Endometrial microvascular endothelial cells (primary cell): Measurements from ENCODE around the gene SLC35B2. TPM values are rescaled to one million over a fixed set of nuclear protein-coding genes. Genes with fewer than 3 reads are reported as not detected.

Source experiments
- in situ Hi-C: cut with HindIII; loops from 2 replicates; pipeline ENCODE4 v1.10.0; 2017; ENCODE audit warnings: low sequenced_read_pairs, low pct_unique_long_range_greater_than_20kb; ENCODE audit errors: inconsistent ontology term
- total RNA-seq: library from RNA; depleted of rRNA; stranded (reverse); fragments of >200 nt; gene quantifications from one replicate; pipeline ENCODE4 v1.2.3, GENCODE V29; 2015; ENCODE audit errors: inconsistent ontology term

SLC35B2 gene
- total RNA-seq, 1 donor from 2014 or later, result 56.8 TPM

DNA sequence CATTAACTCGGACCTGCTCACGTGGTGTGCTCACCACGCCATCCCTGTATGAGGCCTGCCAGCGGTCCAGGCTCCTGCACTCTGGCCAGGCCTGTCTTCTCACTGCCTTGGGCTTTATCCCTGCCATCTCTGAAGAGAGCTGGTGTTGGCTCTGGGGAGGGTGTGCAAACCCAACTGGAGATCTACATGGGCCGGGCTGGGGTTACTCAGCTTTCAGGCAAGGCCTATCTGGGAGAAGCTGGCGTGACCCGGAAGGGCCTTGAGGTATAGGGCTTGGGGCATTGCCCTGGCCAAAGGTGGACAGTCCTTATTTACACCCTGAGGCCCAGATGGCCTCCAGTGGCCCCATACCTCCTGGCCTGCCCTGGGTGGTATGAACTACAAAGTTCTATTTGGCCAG is 28.9 kb downstream of the SLC35B2 start:
- in situ Hi-C loops, result no loop called here

DNA sequence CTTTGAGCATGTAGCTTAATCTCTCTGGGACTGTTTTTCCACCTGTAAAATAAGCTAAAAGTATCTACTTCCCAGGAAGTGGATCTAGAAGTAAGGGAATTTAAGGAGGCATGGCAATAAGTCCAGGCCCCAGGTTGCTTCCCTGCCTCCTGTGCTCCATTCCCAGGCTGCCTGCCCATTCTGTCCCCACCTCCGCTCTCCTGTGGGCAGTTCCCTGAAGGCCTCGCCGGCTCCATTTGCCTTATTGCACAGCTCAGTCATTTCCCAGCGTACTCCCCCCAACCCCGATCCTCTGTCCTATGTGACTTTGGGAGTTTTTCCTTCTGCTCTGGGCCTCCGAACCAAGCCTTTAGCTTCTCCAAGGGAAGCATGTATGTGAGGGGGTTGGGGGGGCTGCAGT is 29.3 kb downstream of the SLC35B2 start:
- in situ Hi-C loops, result no loop called here

DNA sequence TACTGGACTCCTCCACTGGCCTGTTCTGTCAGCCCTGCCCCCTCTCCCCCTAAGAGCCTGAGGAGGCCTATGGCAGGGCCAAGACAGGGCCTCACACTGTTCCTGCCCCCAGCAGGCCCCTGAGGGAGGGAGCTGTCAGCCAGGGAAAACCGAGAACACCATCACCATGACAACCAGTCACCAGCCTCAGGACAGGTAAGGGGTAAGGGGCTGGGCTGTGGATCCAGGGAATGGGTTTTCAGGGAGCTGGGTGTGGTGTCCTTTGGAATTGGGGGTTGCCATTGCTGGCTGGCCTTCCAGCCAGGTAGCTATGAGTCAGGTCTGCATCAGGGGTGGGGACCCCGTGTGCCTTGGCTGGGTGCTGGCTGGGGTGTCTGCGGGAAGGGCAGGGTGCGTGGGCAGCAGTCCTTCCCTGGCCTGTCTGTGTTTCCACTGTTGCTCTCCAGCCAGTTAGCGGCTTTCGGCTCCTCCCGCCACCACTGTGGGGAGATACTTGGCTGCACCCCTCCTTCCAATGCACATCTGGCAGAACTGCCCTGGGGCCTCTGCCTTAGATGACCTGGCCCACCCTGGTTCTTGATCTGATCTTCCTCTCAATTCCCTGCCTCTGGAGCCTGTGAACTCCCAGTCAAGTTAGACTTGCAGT is 30.1 kb downstream of the SLC35B2 start:
- in situ Hi-C loops, result no loop called here

- in situ Hi-C loops, result no loop called here
These were observed 30.8 kb downstream of the SLC35B2 start for GRCh38 chr6:44226368-44227147.

GRCh38 chr6:44225579-44226325 is 31.6 kb downstream of the SLC35B2 start:
- in situ Hi-C loops, result no loop called here

DNA sequence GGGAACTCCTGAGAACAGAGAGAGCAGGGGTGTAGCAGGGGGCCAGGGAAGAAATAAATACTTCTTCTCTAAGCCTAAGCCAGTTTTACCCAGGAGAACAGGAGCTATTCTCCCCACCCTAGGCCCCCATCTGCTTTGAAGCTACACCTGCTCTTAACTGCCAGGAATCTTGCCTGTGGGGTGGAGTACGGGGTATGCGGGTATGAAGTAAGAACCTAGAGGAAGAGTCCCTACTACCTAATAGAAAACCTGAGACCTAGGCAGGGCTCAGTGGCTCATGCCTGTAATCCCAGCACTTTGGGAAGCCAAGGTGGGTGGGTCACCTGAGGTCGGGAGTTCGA is 32.4 kb downstream of the SLC35B2 start:
- in situ Hi-C loops, result no loop called here

DNA sequence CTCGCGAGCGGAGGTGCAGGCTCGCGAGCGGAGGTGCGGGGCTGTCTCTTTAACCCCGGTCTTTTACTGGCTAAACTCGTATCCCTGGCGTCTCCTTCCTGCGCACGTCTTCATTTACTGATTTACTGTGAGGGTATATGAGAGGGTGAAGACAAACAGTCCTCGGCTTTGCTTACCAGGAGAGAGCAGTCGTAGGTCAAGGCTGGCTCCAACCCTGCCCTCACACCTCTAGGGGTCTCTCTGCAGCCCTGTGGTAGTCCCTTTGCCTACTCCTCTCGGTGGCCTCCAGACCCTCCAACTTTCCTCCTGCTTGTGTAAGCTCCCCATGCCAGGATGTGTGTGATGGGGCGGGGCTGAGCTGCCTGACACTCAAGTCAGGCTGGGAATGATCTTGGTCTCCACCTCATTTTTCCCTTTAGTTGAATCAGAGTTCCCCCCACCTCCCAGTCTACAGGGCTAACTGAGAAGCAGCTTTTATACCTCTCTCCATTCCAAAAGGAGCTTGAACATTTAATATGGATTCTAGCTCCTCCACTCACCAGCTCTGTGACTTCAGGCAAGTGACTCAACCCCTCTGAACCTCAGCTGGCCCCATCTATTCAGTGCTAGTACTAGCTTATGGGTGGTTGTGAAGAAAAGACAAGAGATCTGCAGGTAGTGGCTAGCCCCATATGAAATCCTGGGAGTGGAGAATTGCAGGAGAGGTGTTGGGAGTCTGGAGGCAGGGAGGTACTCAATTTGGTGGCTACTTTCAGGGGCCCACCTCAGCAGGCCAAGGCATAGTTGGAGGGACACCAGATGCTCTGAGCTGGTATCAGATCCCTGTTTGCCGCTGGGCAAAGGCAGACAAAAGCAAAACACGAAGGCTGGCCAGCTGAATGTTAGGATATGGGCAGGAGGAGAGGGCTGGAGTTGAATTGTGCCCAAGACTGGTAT is 33.0 kb downstream of the SLC35B2 start:
- in situ Hi-C loops, result no loop called here

GRCh38 chr6:44223319-44224028 is 33.9 kb downstream of the SLC35B2 start, which contains the start of gene SLC29A1:
Gene SLC29A1 (plus strand): TSS chr6:44223595. CDS start chr6:44227314, 3,719 bp downstream.
- in situ Hi-C loops, result no loop called here

DNA sequence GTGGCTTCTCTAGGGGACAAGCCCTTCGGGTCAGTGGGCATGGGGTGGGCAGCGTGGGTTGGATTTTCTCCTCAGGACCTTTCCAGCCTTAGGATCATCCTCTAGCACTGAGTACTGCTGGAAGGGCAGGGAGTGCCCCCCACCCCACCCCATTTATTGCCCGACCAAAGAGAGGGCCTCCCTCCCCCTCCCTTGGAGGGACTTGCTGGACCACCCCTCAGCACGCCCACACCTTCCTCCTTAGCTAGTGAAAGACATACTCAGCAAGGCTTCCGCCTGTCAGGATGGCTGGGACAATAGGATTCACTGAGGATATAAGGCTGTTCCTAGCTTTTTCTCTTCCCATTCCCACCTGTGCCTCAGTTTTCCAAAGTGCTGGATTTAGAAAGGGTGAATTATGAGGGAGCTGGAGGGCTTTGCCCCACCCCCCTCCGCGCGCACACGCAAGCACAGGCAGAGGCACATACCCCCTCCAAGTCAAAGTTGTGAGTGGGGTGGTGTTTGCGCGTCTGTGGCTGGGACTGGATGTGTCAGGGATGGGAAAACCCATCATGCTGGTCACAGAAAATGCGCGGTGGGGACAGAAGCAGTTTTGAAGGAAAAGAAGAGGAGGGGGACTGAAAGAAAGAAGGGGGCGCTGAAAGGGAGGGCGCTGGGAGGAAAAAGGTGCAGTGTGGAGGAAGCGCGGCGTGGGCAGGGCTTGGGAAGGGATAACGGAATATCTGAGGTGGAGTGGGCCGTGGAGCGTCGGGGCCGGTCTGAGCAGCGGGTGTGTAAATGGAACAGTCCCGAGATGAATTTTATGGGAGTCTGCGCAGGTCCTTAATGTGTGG is 34.6 kb downstream of the SLC35B2 start:
- in situ Hi-C loops, result no loop called here

- in situ Hi-C loops, result no loop called here
These were observed 35.4 kb downstream of the SLC35B2 start for GRCh38 chr6:44221961-44222335.

GRCh38 chr6:44221291-44221960 is 35.9 kb downstream of the SLC35B2 start:
- in situ Hi-C loops, result no loop called here

DNA sequence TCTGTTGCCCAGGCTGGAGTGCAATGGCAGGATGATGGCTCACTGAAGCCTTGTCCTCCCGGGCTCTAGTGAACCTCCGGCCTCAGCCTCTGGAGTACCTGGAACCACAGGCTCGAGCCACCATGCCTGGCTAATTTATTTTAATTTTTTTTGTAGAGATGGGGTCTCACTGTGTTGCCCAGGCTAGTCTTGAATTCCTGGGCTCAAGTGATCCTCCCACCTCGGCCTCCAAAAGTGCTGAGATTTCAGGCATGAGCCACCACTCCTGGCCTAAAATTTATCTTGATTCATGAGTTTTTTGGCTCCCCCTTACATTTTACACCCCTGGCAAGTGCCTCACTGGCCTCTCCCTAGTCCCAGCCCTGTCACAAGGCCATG is 36.4 kb downstream of the SLC35B2 start:
- in situ Hi-C loops, result no loop called here

GRCh38 chr6:44219815-44220784 is 37.2 kb downstream of the SLC35B2 start:
- in situ Hi-C loops, result no loop called here

GRCh38 chr6:44219053-44219814 is 38.1 kb downstream of the SLC35B2 start:
- in situ Hi-C loops, result no loop called here
